HL-60 (cell line): Measurements from ENCODE around the gene ACER2.

Experiments used
- DNase-seq, 2 experiments: peaks; one replicate each; pipeline ENCODE4 v3.0.0-alpha.2; 2010 to 2020; ENCODE audit warnings: low read depth in 1 of 2, low spot score in 1 of 2
- H3K27ac ChIP-seq: fragments of 250-450 bp; sonication (Bioruptor Pico); replicated peaks from 2 replicates; pipeline ENCODE4 v1.5.1; 2020; ENCODE audit warnings: mild to moderate bottlenecking, moderate library complexity
- H3K27me3 ChIP-seq: fragments of 250-450 bp; sonication (Bioruptor Pico); 2 replicates; pipeline ENCODE4 v1.5.1; 2021; ENCODE audit warnings: mild to moderate bottlenecking, moderate library complexity; ENCODE audit not compliant: insufficient read depth, poor library complexity, severe bottlenecking
- H3K4me3 ChIP-seq: replicated peaks from 2 replicates; pipeline ENCODE4 v1.5.1; 2011; ENCODE audit warnings: mild to moderate bottlenecking, control low read depth, low read length; ENCODE audit not compliant: insufficient read depth
- CTCF ChIP-seq: IDR thresholded peaks from one replicate; pipeline ENCODE4 v1.5.1; 2011; ENCODE audit warnings: low read length, control low read depth, inconsistent platforms; ENCODE audit not compliant: insufficient read depth
- GABPA ChIP-seq: IDR thresholded peaks from 2 replicates; pipeline ENCODE4 v1.6.1; 2012; ENCODE audit warnings: low read depth
- POLR2AphosphoS5 ChIP-seq: IDR thresholded peaks from 2 replicates; pipeline ENCODE4 v1.6.1; 2012; ENCODE audit warnings: low read depth
- REST ChIP-seq: IDR thresholded peaks from 2 replicates; pipeline ENCODE4 v1.6.1; 2012; ENCODE audit warnings: low read depth; ENCODE audit not compliant: insufficient replicate concordance
- SPI1 ChIP-seq: IDR thresholded peaks from 2 replicates; pipeline ENCODE4 v1.6.1; 2012; ENCODE audit warnings: low read depth, mild to moderate bottlenecking, borderline replicate concordance

ACER2 gene

GRCh38 chr9:19493876-19494275 lies 85.1 kb downstream of the ACER2 start:
- no peak overlapping the region for H3K27ac ChIP-seq
- no peak overlapping the region for H3K4me3 ChIP-seq
- no peaks in the 10 kb centered on the region for H3K27me3 ChIP-seq
- DNase-seq: no peak
- no peak for TF ChIP-seq REST
- TF ChIP-seq SPI1: no peak
- no peak for TF ChIP-seq GABPA
- TF ChIP-seq POLR2AphosphoS5: no peak
- no peak for TF ChIP-seq CTCF

GRCh38 chr9:19495186-19496028 lies 86.6 kb downstream of the ACER2 start:
- H3K27ac ChIP-seq: no peak overlapping the region
- no peak overlapping the region for H3K4me3 ChIP-seq
- H3K27me3 ChIP-seq: no peaks in the 10 kb centered on the region
- no peak for TF ChIP-seq GABPA
- TF ChIP-seq SPI1: no peak
- TF ChIP-seq POLR2AphosphoS5: no peak
- no peak for TF ChIP-seq CTCF
- no peak for TF ChIP-seq REST
- no peak for DNase-seq

- H3K27me3 ChIP-seq: no peaks in the 10 kb centered on the region
- DNase-seq: no peak
- no peak overlapping the region for H3K4me3 ChIP-seq
- TF ChIP-seq GABPA (no peak), CTCF (no peak), REST (no peak), SPI1 (no peak), POLR2AphosphoS5 (no peak)
- no peak overlapping the region for H3K27ac ChIP-seq
These were observed 87.7 kb downstream of the ACER2 start for GRCh38 chr9:19496321-19497050.
